GDM1 (cell line): ENCODE results near the gene ITPR1.

Experiments
- DNase-seq: peaks from one replicate; lab custom pipeline; 2025; lab: John Stamatoyannopoulos, UW

ITPR1 gene

GRCh38 chr3:4687167-4687566, 194.0 kb downstream of the ITPR1 start:
- no peak for DNase-seq

DNA sequence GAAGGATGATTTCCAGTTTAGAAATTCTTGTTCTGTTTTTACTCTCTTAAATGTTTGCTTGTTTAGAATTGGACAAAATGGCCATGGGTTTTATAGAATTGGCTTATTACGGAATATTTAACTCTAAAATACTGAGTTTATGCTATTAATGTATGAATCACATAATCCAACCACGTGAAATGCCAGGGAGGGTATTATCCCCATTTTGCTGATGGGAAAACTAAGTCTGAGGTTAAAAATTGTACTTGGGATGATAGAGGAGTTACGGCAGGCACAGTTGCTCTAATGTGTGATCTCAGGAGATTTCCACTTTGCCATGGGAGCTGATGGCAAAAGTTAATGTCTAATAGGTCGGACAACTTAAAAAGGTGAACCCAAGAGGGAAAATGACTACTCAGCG, 194.4 kb downstream of the ITPR1 start:
- DNase-seq, result no peak

GRCh38 chr3:4688411-4688810, 195.3 kb downstream of the ITPR1 start:
- DNase-seq, result no peak

- DNase-seq, result no peak
These were observed 195.9 kb downstream of the ITPR1 start for GRCh38 chr3:4689021-4689420.

DNA sequence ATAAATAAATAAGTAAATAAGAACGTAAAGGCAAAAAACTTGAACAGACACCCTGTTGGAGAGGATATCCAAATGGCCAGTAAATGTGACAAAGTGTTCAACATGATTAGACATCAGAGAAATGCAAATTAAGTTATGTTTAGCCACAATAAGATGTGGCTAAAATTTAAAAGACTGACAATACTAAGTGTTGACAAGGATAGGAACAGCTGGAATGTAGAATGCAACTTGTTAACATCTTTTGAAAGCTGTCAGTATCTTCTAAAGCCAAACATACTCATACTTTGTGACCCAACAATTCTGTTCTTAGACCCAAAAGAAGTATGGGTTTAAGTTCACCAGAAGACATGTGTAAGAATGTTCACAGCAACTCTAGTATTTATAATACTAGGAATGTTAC, 197.1 kb downstream of the ITPR1 start:
- DNase-seq, result no peak

- DNase-seq, result no peak
These were observed 200.5 kb downstream of the ITPR1 start for GRCh38 chr3:4693620-4694019.

DNA sequence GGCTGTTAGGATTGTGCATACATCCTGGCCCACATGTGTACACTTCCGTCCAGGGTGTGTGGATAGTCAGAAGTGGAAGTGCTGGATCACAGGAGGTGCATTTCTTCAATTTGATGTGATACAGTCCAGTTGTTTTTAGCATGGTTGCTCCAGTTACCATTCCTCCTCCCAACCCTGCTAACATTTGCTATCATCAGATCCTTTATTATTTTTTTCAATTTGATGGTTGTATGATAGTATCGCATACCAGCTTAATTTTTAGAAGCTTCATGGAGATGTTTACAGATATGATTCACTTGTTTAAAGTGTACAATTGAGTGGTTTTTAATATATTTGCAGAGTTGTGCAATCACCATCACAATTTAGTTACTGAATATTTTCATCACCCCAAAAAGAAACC, 202.7 kb downstream of the ITPR1 start:
- no peak for DNase-seq

GRCh38 chr3:4696266-4696665, 203.1 kb downstream of the ITPR1 start:
- DNase-seq, result no peak

DNA sequence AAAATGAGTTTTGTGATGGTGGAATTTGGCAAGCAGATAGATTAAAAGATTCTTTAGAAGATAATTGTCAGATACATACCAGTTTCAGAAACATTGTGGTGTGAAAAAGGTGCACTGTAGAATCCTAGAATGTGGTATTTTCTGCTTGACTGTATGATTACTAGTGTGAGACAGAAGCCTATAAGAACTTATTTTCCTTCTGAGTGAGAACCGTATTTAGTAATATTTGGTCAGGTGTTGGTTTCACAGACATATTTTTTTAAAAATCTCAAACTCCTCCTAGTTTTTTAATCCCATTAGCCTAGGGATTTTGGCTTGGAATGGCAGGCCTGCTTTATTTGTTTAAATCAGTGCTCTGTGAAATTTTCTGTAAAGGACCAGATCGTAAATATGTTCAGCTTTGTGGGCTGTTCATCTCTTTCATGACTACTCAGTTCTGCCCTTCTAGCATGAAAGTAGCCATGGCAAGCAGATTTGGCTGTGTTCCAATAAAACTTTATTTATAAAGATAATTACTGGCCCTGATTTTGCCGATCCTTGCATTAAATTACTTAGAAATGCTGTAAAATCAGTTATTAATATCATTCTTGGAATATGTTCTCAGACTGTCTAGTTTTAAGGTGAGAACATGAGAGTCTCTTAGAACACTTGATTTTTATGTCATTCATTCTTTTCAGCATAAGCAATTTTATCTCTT, 205.1 kb downstream of the ITPR1 start:
- DNase-seq, result no peak

- DNase-seq, result no peak
These were observed 209.9 kb downstream of the ITPR1 start for GRCh38 chr3:4703054-4703480.

DNA sequence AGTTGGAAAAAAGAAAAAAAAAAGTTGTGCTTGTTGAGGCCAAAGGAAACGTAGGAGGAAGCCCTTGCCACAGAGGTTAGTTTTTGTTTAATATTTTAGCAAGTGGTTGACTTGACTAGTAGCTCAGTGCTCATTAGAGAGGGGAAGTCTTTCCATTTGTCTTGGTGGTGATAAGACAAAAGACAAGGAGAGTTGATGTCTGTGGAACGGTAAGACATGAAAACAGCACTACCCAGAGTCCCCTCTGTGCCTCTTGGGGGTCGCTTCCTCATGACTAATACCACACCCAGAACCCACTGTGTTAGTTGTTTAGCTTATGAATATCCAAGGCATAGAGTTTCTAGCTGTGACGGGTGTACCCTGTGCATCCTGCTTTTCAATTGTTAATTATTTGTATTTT, 211.4 kb downstream of the ITPR1 start:
- peak; percentile 21 for DNase-seq

DNA sequence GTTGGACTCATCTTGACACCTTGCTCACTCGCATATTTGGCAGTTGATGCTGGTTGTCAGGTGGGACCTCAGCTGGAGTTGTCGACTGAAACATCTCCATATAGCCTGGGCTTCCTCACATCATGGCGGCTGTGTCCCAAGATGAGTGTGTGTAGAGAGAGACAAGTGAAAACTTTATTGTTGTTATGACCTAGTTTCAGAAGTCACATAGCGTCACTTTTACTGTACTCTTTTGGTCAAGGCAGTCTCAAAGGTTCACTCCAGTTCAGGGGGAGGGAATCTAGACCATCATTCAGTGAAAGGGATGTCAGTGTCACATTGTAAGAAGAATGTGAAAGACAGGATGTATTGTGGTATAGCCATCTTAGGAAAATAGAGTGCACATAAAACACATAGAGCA, 214.2 kb downstream of the ITPR1 start:
- DNase-seq, result no peak

DNA sequence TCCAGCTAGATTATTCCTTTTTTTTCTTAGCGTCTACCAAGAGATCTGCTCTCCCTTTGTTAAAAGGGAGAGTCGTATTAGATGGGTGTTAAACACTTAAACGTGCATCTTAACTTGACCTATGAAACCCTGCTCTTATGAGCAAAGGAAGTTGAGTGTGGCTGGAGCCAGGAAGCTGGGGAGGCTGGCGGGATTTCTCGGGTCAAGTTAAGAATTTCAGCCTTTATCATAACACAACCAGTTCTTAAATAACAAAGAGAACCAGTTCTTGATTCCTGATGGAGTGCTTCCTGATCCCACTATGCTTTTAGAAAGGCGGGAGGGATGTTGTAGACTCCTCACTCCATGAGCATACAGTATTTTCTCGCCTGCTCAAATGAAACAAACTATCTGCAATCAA, 215.1 kb downstream of the ITPR1 start:
- DNase-seq, result no peak

- DNase-seq, result no peak
These were observed 216.2 kb downstream of the ITPR1 start for GRCh38 chr3:4709341-4709740.

DNA sequence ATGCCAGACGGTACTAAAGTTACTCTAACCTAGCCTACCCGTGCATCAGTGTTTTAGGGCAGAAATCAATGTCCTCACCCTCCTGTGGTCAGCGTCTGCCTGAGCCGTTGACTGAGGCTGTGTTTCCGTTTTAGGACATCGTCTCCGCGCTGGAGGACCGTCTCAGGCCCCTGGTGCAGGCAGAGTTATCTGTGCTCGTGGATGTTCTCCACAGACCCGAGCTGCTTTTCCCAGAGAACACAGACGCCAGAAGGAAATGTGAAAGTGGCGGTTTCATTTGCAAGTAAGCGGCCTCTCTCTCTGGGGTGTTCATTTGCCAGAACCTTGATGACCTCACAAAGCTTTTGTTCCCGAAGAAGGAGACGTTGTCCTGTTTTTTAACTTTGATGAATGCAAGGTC, 217.0 kb downstream of the ITPR1 start:
- no peak for DNase-seq

DNA sequence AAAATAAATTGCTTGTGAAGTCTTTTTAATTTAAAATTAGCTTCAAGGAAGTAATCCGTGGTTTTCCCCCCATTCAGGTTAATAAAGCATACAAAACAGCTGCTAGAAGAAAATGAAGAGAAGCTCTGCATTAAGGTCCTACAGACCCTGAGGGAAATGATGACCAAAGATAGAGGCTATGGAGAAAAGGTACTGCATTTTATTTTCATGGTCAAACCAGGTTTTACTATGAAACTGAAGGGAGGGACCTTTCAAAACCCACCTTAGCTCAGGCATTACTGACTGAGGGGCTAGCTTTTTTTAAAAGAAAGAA, 218.5 kb downstream of the ITPR1 start:
- no peak for DNase-seq

DNA sequence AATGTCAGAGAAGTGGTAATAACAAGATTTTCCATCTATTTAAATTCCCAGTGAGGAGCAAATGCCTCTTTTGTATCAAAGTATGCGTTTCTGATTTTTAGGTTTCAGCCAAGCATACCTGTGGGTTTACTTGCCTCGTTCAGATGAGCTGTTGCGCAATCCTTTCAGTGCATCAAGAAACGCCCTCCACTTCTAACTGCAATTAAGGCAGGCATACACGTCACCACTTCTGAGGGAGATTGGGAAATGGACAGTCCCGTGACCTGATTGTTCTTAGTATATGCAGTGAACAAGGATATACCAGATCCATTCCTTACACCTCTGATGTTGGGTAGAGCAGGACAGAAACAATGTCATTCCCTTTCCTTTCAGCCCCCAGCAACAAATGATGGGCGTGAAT, 219.0 kb downstream of the ITPR1 start:
- no peak for DNase-seq

GRCh38 chr3:4714045-4714444, 220.9 kb downstream of the ITPR1 start:
- no peak for DNase-seq

DNA sequence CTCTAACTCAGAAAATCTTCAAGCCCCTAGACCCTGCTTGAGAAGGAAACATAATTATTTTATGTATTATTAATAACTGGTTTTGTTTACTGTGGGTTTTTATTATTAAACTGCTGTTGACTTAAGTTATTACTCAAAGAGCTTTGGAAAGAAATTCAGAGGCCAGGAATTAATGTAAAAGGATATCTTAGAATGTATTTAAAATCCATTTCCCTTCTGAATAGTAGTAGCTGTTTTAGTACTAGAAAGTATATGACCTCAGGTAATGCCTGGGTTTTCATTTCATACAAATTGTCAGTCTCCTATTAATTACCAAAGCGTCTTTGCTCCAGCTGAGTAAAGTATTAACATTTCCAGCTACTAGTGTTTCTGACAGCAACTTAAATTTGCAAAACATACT, 223.1 kb downstream of the ITPR1 start:
- DNase-seq, result no peak

DNA sequence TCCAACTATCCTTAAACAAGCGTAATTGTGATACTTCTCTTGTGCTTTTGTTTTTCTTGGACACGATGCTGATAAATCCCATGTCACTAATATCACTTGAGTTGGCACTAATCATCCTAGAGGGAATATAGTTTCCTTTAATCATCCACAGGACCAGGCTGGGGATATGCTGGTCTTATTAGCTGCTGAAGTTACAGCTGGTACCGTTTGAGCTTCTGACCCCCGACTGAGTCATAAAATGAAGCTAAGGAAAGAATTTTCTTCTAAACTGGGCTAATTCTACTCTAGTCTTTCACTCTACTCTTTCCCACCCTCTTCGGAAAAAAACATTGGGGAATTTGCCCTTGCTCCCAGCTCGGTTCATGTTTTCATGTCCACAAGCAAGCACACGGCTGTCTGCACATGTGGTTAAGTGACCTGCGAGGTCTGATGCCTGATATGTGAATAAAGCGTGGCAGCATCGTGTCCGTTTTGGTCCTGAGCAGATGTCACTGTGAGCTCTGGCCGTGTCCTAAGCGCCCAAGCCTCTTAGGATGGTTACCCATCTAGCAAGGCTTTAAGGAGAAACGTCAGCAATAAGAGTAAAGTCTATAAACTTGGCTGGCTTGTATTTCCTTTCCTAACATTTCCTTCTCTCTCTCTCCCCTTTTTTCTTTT, 223.7 kb downstream of the ITPR1 start:
- DNase-seq, result no peak

- DNase-seq, result no peak
These were observed 224.2 kb downstream of the ITPR1 start for GRCh38 chr3:4717363-4717740.

- DNase-seq, result no peak
These were observed 225.1 kb downstream of the ITPR1 start for GRCh38 chr3:4718179-4718736.

DNA sequence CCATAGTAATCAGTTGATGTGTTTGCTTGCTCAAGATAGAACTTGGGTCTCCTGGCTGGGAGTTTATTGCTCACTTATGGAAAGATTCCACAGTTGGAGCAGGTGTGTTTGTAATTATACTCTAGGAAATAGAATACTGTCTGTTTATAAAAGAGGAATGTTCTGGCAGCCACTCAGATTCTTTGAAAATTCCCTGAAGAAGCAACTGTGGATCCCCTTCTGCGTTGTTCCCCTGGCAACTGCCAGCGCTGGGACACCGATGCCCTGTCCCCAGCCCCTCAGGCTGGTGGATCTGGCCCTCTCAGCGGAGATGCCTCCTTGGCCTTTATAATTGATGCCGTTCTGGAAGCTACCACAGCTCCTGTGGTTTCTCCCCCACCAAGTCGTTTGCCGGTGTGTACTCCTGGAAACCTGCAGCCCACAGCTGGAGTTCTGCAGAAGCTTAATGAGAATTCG, 225.9 kb downstream of the ITPR1 start:
- no peak for DNase-seq
